Stimulated activated CD4-positive, alpha-beta T cell treated with anti-CD3 and anti-CD28 coated beads, Interleukin-4, amount 100 ng/mL, for 48 hours (primary cell): Measurements from ENCODE around the gene UNC5C.

ENCODE experiments used
- DNase-seq, 2 donors: peaks; one replicate each; pipeline ENCODE4 v3.0.0-alpha.2; 2020; ENCODE audit warnings: low read depth in 2 of 2

Gene UNC5C

GRCh38 chr4:95129821-95130311 lies 418.9 kb downstream of the UNC5C start:
- no peak for DNase-seq

DNA sequence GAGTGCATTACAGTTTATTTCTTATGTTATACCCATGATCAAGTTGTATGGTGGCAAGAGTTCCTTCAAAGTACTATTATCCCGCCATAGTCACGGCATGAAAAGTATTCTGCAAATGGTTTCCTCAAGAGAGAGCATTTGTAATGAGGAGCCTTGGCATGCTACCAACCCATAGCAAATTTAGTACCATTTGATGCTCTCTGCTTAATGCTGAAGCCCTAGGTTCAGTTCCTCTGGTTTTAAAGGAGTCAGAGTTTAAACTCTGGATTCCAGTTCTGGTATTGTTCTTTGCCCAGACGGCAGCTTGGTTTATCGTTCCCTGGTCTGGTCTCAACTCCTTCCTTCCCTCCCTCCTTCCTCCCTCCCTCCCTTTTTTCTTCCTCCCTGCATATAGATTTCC lies 419.7 kb downstream of the UNC5C start:
- no peak for DNase-seq

GRCh38 chr4:95124906-95125504 lies 423.8 kb downstream of the UNC5C start:
- DNase-seq, result no peak

DNA sequence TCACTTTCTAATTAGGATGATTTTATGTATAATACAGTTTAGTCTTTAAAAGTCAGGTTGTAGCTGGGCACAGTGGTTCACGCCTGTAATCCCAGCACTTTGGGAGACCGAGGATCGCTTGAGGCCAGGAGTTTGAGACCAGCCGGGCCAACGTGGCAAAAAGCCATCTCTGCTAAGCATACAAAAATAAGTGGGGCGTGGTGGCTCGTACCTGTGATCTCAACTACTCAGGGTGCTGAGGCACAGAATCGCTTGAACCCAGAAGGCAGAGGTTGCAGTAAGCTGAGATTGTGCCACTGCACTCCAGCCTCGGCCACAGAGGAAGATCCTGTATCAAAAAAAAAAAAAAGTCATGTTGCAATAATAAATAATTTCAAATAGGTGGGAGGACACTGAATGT lies 426.8 kb downstream of the UNC5C start:
- DNase-seq, result no peak

DNA sequence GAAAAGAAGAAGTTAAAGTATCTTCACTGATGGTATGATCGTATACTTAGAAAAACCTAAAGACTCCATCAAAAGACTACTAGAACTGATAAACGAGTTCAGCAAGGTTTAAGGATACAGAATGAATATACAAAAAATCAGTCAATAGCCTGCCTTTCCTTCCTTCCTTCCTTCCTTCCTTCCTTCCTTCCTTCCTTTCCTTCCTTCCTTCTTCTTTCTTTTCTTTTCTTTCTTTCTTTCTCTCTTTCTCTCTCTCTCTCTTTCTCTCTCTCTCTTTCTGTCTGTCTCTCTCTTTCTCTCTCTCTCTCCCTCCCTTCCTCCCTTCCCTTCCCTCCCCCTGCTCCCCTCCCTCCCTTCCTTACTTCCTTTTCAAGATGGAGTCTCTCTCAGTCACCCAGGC lies 428.3 kb downstream of the UNC5C start:
- DNase-seq, result no peak

- DNase-seq, result no peak
These were observed 430.3 kb downstream of the UNC5C start for GRCh38 chr4:95118497-95118896.

DNA sequence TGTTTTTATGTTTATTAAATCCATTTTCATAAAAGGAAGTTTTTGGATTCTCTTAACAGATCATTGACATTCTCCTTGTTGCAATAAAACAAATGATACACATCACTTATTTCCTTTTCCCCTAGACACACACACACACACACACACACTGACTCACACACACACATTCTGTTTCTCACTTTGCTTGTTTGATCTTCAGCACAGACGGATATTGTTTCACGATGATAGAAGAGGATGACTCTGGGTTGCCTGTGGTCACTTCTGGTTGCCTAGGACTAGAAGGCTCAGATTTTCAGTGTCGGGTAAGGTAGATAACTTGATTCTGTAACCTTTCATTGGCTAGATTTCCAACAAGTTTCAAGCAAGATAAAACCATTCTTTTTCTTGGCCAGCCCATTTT lies 434.3 kb downstream of the UNC5C start:
- no peak for DNase-seq
